Hypothalamus (tissue), 51 donors: ENCODE data around the gene GMEB2.
"Not testable (repeated sequence)": the region's sequence is repeated elsewhere in the genome, so short reads cannot be mapped to it uniquely, and the experiment has no call there.

ENCODE experiments used
- DNase-seq, 51 donors: peaks; one replicate each; lab custom pipeline; 2025; lab: John Stamatoyannopoulos, UW

The GMEB2 gene

GRCh38 chr20:63563225-63563935 lies 63.5 kb downstream of the GMEB2 start:
- no peak for DNase-seq

GRCh38 chr20:63562461-63563224 lies 64.3 kb downstream of the GMEB2 start:
- no peak for DNase-seq

GRCh38 chr20:63561624-63562396 lies 65.1 kb downstream of the GMEB2 start:
- no peak for DNase-seq

DNA sequence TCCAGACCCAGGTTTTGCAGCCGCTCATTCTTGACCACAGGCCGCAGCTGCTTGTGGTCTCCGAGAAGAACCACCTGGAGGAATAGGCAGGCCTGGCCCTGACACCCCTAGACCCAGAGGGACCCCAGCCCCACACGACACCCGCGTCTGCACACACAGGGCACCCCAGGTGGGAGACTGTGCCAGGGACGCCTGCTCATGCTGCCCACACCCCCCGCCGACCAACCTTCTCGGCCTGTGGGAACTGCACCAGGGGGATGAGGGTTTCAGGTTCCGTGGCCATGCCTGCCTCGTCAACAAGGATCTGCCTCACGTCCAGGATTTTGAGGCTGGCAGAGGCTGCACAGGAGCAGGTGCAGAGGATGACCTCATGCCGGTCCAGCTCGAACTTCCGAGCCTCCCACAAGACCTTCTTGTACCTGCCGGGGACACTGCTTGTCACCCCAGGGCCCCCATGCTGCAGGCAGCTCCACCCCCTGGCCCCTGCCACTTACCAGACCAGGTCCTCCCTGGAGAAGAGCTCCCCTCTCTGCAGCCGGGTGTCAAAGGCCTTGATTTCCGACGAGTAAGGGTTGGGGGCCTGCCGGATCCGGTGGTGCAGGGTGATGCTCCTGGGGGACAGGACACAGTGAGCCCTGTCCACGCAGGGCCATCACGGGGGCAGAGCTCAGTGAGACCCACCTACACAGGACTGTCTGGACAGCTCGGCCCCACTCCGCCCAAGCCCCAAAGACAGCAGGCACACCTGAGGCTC lies 65.9 kb downstream of the GMEB2 start:
- no peak for DNase-seq

- DNase-seq, result no peak
These were observed 66.5 kb downstream of the GMEB2 start for GRCh38 chr20:63560333-63560805.

DNA sequence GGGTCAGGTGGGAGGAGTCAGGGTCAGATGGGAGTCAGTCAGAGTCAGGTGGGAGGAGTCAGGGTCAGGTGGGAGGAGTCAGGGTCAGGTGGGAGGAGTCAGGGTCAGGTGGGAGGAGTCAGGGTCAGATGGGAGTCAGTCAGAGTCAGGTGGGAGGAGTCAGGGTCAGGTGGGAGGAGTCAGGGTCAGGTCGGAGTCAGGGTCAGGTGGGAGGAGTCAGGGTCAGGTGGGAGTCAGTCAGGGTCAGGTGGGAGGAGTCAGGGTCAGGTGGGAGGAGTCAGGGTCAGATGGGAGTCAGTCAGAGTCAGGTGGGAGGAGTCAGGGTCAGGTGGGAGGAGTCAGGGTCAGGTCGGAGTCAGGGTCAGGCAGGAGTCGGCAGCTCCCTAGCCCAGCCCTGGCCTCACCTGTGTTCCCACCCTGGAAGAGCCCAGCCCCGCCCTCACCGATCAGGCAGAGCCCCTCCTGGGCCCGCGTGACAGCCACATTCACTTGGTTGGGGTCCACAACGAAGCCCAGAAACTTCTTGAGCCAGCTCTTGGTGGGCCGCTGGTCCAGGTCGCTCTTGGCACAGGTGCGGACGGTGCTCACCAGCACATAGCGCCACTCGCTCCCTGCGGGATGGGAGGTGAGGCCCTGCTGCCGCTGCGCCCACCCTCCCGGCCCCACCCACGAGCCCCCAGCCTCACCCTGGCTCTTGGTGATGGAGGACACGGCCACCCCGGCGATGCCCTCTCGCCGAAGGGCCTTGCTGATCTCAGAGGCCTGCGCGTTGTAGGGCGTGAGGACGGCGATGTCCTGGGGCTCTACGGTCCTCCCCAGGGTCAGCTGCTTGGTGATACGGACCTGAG lies 67.2 kb downstream of the GMEB2 start:
- not testable (repeated sequence) for DNase-seq

GRCh38 chr20:63558804-63559484 lies 68.0 kb downstream of the GMEB2 start:
- no peak for DNase-seq

DNA sequence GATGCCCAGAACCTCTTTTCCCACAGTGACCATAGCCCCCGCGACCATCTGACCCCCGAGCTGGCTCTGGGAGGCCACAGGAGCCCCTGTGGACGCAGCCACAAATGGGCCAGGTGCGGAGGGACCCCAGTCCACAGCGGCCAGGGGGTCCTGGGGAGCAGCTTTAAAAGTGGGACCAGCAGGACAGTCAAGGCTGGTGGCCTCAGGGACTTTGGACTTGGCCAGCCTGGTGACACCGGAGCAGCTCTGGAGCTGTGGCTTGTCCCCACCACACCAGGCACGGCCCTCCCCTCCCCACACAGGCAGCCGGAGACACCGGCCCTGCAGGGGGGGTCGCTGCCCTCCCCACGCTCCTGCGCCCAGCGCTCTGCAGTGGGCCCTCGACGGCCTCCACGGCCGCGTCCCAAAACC lies 69.4 kb downstream of the GMEB2 start:
- no peak for DNase-seq

- no peak for DNase-seq
These were observed 69.9 kb downstream of the GMEB2 start for GRCh38 chr20:63556873-63557478.

- DNase-seq, result no peak
These were observed 71.1 kb downstream of the GMEB2 start for GRCh38 chr20:63555661-63556381.

- no peak for DNase-seq
These were observed 72.3 kb downstream of the GMEB2 start for GRCh38 chr20:63554361-63555278.

GRCh38 chr20:63553933-63554290 lies 73.0 kb downstream of the GMEB2 start, which contains the start of gene FNDC11:
Gene FNDC11 (plus strand): TSS chr20:63554159. CDS start chr20:63555664, 1,505 bp downstream.
- DNase-seq, result peak in 2 of 51 donors; percentile 9 to 11

DNA sequence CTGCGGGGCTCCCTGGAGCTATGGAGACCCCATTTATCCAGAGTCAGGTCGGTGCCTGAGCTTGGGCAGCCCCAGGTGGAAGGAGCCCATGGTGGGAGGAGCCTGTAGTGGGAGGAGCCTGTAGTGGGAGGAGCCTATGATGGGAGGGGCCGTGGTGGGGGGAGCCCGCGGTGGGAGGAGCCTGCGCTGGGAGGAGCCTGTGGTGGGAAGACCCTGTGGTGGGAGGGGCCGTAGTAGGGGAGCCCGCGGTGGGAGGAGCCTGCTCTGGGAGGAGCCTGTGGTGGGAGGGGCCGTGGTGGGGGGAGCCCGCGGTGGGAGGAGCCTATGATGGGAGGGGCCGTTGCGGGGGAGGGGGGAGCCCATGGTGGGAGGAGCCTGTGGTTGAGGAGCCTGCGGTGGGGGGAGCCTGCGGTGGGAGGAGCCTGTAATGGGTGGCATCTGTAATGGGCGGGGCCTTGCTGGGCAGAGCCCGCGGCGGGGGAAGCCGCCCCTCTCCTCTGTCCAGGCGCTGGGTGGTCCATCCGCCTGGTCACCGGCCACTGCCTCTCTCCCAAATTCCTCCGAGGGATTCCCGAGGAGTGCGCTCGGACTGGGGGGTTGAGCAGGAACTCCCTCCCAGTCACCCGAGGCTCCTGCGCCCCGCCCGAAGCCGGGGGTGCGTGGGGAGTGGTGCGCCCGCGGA lies 73.5 kb downstream of the GMEB2 start:
- peak in 19 of 51 donors; percentile 6 to 70 (median 32) for DNase-seq

GRCh38 chr20:63552481-63553249 lies 74.2 kb downstream of the GMEB2 start:
- no peak for DNase-seq

DNA sequence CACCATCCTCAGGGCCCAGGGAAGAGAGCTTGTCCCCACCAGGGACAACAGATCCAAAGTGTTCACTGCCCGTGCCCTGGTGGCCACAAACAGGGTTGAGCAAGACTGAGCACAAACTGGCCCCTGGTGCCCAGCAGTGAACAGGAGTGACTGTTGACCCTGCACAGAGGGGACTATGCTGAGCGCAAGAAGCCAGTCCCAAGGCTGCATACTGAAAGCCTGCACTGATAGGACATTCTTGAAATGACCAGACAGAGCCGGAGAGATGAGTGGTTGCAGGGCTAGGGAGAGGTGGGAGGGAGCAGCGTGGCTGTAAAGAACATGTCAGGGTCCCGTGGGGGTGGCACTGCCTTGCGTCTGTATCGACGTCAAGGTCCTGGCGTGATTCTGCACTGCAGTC lies 75.8 kb downstream of the GMEB2 start:
- DNase-seq, result no peak
